ENCODE measurements around the gene DBP.

GRCh38 chr19:48617146-48617937, 19.8 kb downstream of the DBP start:
- TF ChIP-seq CTCF (IDR thresholded peaks at IDR 0.05) (no peak), POLR2A (IDR thresholded peaks at IDR 0.05) (no peak), EP300 (IDR thresholded peaks at IDR 0.05) (no peak)

All from sigmoid colon (tissue), 4 donors.